Stomach (tissue), 4 donors: ENCODE results near the gene LRRC27.

Source experiments
- EP300 ChIP-seq: sonication (generic); formaldehyde crosslinking; IDR thresholded peaks from one replicate; pipeline ENCODE4 v1.6.1; 2017; ENCODE audit warnings: antibody characterized with exemption
- POLR2A ChIP-seq, 4 donors: fragments of 450-650 bp; IDR thresholded peaks; one replicate each; pipeline ENCODE4 v1.6.1; 2016; ENCODE audit warnings: antibody characterized with exemption in 4 of 4, control low read depth in 2 of 4, mild to moderate bottlenecking in 1 of 4, moderate library complexity in 1 of 4
- POLR2AphosphoS5 ChIP-seq, 3 donors: sonication (generic); formaldehyde crosslinking; IDR thresholded peaks; one replicate each; pipeline ENCODE4 v1.6.1; 2016; ENCODE audit warnings: antibody characterized with exemption in 3 of 3
- TF ChIP-seq, protein P1 (sequence below), 7 experiments: fragments of 450-650 bp in 4 of 7; fragments of 200-600 bp in 3 of 7; sonication (generic) in 3 of 7; IDR thresholded peaks; one replicate each; pipeline ENCODE4 v1.5.1; 2016 to 2019; ENCODE audit warnings: antibody characterized with exemption in 7 of 7, control low read depth in 2 of 7, mild to moderate bottlenecking in 1 of 7

- TF ChIP-seq, protein P1, sequence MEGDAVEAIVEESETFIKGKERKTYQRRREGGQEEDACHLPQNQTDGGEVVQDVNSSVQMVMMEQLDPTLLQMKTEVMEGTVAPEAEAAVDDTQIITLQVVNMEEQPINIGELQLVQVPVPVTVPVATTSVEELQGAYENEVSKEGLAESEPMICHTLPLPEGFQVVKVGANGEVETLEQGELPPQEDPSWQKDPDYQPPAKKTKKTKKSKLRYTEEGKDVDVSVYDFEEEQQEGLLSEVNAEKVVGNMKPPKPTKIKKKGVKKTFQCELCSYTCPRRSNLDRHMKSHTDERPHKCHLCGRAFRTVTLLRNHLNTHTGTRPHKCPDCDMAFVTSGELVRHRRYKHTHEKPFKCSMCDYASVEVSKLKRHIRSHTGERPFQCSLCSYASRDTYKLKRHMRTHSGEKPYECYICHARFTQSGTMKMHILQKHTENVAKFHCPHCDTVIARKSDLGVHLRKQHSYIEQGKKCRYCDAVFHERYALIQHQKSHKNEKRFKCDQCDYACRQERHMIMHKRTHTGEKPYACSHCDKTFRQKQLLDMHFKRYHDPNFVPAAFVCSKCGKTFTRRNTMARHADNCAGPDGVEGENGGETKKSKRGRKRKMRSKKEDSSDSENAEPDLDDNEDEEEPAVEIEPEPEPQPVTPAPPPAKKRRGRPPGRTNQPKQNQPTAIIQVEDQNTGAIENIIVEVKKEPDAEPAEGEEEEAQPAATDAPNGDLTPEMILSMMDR (IDR thresholded peaks at IDR 0.05): no peak
- TF ChIP-seq POLR2AphosphoS5 (IDR thresholded peaks at IDR 0.05) (peak in 2 of 3 donors; percentile 40 to 67), EP300 (no peak), POLR2A (IDR thresholded peaks at IDR 0.05) (no peak)
Measured at GRCh38 chr10:132399117-132400035, 67.4 kb downstream of the LRRC27 start.
